CD1c-positive myeloid dendritic cell (primary cell): ENCODE results near the gene TNFRSF1B.

ENCODE experiments used
- DNase-seq: peaks from one replicate; pipeline ENCODE4 v3.0.0-alpha.2; 2016; ENCODE audit errors: extremely low spot score

The TNFRSF1B gene

DNA sequence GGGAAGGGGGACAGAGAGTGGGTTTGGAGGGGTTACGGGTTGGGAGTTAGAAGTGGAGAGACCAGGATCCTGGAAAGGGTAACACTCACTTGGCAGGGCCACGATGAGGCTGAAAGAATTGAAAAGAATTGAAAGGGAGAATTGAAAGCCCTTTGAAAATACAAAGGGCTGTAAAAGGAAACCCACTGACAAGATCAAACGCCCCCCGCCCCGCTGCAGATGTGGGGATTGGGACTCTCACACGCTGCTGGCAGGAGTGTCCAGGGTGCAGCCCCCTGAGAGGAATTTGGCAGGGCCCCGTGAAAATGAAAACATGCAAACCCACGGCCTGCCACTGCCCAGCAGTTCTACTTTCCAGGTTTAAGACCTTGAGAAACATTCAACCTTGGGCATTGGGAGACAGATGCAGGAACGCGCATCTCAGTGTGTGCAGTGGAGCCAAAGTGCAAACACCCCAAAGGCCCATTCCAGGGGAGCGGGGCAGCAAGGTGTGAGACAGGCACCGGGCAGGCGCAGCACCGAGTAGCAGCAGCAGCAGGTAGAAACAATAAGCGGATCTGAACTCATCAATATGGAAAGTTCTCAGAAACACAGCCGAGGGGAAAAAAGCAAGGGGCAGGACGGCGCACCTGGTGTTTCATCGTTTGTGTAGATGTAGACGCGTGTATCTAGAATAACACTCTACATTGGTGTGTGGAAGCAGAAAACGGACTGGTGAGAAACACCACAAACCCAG is 8.3 kb upstream of the TNFRSF1B start:
- DNase-seq, result no peak

DNA sequence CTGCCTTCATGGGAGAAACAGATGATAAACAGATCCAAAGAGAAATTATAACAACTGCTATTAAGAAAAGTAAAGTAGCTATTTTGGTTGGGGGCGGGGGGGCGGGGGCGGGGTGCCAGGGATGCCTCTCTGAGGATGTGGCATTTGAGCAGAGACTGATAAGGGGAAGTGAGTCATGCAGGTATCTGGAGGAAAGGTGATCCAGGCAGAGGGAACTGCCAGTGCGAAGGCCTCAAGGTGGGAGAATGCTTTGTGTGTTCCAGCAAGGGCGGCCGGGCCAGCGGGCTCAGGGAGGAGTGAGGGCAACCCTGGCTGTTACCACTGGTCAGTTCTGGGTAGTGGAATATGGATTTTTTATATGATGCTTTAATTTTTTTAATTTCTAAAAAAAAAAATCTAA is 7.0 kb upstream of the TNFRSF1B start:
- DNase-seq, result no peak

DNA sequence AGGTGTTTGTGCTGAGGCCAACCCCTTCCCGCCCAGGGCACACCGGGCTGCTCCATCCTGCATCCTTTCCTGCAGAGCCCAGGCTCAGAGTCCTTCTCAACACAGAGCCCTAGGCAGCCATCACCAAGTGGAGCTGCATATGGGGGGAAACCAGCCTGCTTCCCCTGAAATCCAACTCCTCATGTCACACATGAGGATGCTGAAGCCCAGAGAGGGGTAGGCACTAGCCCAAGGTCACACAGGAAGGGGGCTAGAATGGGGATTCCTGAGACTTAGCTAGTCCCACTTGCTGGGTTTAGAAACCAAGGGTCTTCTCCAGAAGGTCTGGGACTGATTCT is 5.5 kb upstream of the TNFRSF1B start:
- DNase-seq, result no peak

DNA sequence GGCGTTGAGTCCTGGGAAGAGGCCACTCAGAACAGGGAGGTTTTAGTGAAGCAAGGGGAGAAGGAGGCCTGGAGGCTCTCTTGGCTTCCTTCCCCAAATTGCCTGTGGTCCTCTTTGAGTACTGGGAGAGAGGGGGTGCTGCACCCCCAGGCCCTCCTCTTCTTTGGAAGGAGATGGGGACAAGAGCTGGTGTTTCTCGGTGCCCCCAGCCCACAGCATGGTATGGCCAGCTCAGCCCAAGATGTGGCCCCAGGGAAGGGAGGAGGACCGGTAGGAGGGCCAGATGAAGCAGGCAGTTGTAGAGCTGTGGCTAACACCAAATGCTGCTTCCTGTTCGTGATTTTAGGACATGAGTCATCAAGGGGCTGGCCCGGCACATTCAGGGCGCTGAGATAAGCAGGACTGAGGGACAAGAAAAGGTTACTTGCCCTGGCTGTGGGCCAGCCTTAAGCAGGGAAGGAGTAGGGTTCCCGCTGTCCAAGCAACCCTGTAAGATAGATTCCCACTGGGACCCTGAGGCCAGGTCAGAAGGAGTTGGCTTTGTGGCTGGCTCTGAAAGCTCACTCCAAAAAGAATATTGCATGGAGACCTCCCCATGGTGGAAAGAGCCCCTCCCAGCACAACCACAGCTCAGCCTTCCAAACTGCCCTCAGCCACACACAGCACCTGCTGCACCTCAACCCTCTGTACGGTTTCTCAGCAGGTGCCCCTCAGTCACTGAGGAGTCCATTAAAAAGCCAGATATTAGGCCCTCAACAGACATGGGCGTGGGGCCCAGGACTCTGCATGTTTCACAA is 4.9 kb upstream of the TNFRSF1B start:
- peak; percentile 90 for DNase-seq

DNA sequence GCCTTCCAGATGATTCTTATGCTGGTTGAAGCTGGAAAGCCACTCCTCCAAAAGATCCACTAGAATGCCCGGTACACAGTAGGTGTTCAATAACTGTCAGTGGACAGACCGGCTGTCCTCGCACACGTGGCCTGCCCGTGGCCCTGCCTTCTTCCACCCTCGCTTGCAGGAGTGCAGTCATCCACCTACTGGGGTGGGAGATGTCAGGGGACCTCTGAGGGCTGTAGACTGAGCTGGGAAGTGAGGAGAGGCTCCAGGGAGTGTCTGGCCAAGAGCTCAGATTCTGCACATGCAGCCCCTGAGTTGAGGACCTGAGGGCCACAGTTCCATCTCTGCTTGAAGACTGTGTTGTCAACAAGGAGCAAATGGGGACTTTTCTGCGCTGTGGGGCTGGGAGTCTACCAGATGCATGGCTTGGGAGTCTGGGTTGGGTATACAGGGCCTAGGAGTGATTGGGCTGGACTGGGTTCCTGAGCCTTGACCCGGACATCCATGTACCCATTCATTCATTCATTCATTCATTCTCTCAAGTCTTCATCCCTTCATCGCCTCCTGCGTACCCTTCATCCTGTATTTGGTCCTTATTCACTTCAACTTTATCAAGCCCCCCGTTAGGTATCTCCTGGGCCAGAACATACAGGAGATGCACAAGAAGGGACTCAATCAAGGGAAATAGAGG is 4.2 kb upstream of the TNFRSF1B start:
- no peak for DNase-seq

DNA sequence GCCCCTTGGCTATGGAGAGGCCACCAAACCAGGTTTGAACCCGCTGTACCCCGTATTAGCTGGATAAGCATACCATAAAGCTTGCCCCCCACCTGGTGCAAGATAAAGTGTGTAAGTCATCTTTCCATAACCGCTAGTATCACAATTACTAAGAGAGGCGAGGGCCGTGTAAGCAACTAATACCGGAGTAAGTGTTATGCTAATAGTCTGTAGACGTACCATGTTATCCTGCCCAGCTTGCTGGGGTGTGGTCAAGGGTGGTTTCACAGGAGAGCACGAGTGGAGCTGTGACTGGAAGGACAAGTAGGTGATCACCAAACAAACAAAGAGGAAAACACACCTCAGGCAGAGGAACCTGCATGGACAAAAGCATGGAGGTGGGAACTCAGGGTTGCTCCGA is 3.6 kb upstream of the TNFRSF1B start:
- no peak for DNase-seq

DNA sequence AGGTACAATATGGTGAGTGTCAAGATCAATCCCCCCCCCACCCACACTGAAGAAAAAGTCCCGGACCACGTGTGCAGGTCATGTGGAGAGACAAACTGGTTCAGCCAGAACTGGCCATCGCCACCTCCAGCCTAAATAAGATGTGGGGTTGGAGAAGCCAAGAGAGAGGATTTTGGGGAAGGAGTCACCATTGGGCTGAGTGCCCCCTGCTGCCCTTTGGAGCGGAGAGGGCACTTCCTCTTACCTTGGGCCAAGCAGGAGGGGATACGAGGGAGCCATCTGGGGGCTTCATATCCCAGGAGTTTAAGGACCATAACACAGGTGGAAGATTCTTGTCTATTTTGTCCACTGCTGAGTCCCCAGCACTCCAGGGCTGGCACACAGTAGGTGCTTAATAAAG is 2.6 kb upstream of the TNFRSF1B start:
- DNase-seq, result no peak

DNA sequence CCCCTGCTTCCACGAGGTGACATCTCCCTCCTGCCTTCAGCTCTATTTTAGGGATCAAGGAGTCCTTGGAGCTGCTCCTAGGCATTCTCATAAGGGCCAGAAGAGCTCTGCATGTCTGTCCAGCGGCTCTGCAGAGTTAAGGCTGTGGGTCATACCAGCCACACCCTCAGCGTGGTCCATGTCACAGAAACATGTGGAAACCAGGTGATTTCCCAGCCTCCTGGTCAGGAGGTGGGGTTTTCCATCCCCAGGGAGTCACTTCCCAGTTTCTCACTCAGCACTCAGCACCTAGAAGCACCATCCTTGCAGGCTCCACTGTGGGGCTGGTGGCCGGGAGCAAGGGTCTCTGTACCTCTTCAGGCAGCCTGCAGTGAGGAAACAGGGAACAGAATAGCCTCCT is 1.4 kb upstream of the TNFRSF1B start:
- peak; percentile 42 for DNase-seq

DNA sequence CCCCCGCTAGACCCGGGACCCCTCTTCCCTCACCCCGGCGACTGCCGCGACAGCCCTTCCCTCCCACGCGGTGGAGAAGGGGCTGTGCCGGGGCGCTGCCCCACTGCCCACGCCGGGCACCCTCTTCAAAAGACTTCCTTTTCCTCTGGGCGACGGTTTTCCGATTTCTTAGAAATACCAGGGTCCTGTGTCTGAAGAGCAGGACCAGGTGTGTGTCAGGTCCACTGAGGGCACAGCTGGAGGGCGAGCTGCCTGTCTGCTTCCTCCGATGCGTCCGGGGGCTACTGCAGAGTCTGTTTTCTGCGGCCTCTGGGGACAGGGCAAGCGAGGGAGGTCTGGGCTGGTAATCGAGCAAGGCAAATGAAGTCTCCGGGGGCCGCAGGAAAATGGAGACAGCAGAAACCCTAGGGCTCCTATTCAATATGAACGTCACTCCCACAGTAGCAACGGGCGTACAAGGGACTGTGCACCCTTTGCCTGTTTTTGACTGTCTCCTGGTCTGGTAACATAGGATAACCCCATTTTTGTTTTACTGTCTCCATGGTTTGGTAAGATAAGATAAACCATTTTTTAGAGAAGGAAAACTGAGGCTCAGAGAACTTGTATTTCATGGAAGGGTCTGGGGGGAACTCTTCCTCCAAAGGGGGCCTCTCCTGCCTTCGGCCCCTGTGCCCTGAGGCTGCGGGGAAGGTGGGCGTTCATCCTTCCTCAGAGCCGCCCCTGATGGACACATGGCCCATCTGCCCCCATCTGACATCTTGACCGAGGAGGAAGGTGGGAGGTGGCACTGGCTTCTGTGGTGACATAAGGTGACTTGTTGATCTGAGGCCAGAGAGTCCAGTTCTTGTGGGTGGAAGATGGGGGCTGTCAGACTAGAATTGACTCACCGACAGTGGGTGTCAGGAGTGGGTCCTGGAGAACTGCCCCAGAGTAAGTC is 970 bp downstream of the TNFRSF1B start:
- DNase-seq, result peak; percentile 80

DNA sequence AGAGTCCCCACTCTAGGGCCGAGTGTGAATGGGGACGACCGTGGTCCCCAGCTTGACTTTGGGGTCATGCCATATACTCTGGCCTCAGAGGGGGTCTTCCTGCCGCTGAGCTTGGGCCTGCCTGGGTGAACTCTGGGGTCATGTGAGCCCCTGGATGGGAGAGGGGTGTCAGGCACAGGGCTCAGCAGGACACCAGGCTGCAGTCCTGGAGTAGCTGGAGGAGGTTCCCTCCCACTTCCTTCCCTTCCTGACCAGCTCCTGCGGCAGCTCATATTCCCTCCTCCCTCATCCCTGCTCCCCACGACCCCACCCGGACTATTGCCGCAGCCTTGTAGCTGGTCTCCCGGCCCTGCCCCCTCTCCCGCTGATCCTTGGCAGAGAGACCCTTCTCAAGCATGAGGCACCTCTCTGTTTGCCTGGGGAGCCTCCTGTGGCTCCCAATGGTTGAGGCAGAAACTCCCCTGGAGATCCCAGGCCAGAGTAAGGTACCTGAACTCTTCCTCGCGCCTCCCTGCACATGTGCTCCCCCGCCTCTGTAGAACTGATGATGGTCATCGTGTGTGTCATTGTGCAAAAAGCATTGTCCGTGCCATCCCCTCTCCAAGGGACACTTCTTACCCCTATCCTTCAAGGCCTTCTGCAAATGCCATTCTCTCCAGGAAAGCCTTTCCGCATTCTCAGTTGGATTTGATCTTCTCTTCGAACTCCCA is 1.8 kb downstream of the TNFRSF1B start:
- DNase-seq, result no peak

DNA sequence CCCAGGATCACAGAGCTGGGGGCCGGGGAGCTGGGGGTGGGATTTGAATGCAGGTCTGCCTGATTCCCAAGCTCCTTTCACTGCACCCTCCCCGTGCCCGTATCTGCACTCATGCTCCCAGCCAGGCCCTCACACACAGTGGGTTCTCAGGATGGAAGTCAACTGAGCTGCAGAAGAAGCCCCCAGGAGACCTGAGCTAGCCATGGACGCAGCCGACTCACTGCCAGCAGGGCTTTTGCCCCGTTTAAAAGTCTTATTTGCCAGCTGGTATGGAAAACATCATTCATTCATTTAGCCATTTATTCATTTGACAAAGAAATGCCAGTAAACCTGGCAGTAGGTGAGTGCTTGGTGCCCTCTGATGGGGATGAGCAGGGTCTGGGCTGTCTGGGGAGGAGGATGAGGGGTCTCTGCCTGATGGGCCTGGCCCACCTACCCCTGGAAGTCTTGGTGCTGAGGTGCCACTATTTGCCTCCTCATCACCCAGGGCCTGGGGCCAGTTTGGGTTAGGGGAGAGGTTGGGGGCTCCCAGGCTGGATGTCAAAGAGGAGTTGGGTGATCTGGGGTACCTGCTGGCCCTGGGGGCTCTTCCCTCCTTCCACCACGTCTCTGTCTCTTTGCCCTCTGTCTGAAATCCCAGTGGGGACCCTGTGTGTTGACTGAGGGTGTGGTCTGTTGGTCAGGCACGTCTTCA is 2.8 kb downstream of the TNFRSF1B start:
- no peak for DNase-seq

DNA sequence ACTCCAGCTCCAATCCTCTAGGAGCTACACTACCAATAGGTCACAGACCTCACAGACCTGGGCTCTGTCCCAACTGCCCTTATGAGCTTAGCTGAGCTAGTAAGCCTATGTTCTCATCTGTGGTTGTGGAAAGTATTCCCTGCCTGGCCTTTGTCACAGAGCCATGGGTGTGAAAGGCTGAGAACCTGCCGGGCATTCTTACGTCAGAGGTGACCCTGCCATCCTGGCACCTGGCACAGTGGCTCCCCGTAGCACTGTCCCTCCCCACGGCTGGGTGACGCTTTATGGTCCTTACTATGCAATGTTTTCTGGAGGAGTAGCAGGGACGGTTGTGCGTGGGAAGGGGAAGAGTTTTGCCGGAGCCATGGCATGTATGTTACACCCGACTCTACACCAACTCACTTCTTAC is 3.5 kb downstream of the TNFRSF1B start:
- peak; percentile 79 for DNase-seq

DNA sequence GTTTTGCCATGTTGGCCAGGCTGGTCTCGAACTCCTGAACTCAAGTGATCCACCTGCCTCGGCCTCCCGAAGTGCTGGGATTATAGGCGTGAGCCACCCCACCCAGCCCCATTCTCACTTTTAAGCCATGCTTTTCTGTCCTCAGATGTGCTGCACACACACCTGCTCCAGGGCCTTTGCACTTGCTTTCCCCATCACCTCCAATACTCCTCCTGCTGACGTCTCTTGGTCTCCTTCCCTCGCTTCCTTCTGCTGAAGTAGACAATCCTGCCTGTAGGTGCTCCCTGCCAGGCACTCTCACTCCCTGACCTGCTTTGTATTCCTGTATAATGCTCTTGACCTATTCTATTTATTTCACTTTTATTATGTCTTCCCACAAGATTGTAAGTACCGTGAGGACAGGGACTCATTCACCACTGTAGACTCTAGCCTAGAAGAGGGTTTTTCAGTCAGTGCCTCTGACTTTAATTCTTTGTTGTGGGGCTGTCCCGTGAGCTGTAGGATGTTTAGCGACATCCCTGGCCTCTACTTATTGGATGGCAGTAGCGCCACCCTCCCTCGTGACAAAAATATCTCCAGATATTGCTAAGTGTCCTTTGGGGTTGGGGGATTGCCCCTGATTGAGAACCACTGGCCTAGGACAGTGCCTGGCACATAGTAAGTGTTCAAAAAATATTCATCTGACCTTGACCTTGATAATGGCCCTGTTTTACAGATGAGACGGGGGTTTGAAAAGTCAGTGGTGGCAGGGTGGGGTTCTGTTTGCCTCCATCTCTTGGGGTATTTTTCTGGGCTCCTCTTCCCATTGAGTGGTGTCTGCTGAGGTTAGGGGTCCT is 4.6 kb downstream of the TNFRSF1B start:
- no peak for DNase-seq

DNA sequence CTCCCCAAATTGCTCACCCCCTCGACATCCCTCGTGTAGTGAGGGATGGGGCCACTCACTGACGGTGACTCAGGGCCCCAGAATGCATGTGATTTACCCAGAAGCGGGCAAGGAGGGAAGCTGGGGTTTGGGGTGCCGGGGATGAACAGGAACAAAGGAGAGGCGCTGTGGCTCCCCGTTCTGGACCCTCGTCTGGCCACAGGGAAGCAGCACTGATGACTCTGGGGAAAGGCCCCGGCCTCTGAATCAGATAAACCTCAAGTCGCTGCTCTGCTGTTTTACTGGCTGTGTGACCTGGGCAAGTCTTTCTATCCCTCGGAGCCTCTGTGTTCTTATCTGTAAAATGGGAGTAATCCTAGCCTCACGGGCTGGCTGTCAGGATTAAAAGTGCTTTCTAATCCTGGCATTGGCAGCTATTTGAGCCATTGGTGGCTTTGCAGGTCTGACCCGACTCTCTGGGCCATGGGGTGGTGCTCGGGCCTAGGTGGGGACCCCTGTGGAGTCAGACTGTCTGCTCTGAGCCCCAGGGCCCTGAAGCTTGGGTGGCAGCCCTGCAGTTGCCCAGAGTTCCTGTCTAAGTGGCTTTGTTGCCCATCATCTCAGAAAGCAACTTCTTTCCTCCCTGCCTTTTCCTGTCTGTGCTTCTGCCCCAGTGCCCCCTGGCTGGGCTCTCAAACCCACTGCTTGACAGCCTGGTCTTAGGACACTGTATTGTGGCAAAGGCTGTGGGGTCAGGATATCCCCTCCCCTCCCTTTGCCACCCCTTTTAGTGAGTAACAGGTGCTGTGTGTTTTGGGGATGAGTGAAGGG is 5.5 kb downstream of the TNFRSF1B start:
- peak; percentile 71 for DNase-seq

DNA sequence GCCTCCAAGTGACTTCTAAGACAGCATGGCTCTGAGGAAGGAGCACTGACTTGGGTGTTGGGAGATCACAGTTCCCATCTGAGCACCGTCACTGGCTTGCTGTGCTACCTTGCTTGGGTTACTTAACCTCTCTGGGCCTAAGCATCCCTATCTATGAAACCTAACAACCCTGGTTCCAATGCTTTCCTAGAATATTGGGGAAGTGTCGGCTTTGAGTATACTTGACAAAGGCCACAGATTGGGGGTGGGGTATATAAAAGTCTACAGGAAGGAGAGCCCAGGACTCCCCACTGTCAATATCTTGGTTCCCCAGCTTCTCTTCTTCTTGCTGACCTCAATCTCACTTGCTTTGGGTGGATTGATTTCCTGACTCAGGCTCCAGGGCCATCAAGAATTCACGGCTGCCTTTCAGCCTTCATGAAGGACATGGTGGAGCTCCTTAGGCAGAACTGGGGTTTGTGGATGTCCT is 6.3 kb downstream of the TNFRSF1B start:
- no peak for DNase-seq

DNA sequence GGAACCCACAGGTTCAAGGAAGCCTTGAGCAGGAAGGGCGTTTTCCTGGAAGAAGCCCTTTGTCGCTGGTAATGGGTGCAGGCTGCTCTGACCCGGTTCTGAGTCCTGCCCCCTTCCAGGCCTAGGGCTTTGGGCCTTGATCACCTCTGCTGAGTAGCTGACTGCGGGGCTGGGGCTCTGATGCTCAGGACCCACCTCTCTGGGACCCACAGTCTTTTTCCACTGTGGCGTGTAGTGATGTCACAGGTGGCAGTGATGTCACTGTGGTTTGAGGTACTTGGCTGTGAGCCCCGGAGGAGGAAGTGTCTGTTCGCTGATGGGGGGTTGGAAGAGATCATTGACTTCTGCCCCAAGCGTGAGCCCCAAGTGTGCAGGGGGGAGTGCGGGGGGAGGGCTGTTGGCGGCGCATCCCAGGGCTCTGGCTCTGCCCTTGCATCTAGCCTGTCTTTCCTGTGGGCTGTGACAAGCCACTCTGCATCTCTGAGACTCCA is 6.9 kb downstream of the TNFRSF1B start:
- peak; percentile 83 for DNase-seq

DNA sequence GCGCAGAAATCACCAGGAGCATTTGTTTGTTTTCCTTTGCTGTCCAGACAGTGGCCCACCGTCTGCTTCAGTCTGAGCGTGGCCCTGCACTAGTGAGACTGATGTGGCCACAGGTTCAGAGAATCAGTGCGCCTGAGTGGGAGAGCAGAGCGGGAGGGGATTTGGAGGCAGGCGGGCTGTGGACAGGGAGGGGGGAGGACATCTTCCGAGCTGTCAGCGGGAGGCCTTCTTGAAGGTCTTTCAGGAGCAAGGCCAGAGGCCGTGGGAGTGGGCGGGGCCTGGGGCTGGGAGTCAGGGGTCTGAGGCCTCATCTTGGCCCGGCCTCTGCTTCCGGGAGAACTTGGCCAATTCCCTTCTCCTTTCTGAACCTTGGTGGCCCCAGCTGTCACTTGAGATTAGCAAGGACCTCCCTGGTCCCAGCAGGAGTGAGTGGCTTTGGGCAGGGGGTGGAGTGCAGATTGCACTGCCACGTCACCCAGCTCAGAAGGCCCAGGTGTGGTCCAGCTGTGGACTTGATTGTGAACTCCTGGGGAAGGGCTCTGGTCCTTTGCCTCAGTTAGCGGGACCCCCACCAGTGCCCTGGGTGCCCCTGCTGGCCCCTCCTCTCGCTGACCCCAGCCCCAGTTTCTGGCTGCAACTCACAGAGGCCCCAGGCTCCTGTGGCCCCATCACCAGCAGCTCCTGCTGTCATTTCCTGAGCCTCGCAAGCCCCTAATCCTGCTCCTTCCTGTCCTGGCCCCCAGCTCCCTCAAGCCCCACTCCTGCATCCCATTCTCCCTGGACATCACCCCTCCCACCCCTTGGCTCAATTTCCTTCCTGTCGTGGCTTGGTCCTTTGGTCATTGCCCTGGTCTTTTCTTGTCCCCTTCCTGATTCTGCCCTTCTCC is 8.4 kb downstream of the TNFRSF1B start:
- peak; percentile 57 for DNase-seq
